ENCODE measurements around the gene ZFP36. TPM values are rescaled to one million over a fixed set of nuclear protein-coding genes. Genes with fewer than 3 reads are reported as not detected.

The ZFP36 gene
- total RNA-seq, 3 donors from 2014 or later, result 91.7 to 299 (median 143) TPM

GRCh38 chr19:39380521-39381502, 25.8 kb upstream of the ZFP36 start:
- H3K36me3 ChIP-seq, result peaks cover 42% of the 10 kb centered on the region
- intact Hi-C loops (cut with DNase I; ENCODE audit: low total_unique reads), result no loop called here
- no peak for DNase-seq (ENCODE audit: low spot score in 2 of 2)
- peak overlapping the region; percentile 13 to 64 for H3K27ac ChIP-seq
- no peak overlapping the region for H3K4me3 ChIP-seq
- no peaks in the 10 kb centered on the region for H3K4me1 ChIP-seq
- H3K9me3 ChIP-seq, result no peaks in the 10 kb centered on the region
- H3K27me3 ChIP-seq, result no peaks in the 10 kb centered on the region
- TF ChIP-seq CTCF (IDR thresholded peaks at IDR 0.05) (no peak), POLR2AphosphoS5 (IDR thresholded peaks at IDR 0.05) (no peak), POLR2A (IDR thresholded peaks at IDR 0.05) (no peak)

- H3K4me1 ChIP-seq, result no peaks in the 10 kb centered on the region
- DNase-seq (ENCODE audit: low spot score in 2 of 2), result no peak
- intact Hi-C loops (cut with DNase I; ENCODE audit: low total_unique reads), result no loop called here
- TF ChIP-seq CTCF (IDR thresholded peaks at IDR 0.05) (no peak), POLR2A (IDR thresholded peaks at IDR 0.05) (no peak), POLR2AphosphoS5 (IDR thresholded peaks at IDR 0.05) (no peak)
- H3K9me3 ChIP-seq, result no peaks in the 10 kb centered on the region
- no peaks in the 10 kb centered on the region for H3K27me3 ChIP-seq
- peaks cover 30% of the 10 kb centered on the region for H3K36me3 ChIP-seq
- H3K27ac ChIP-seq, result peak overlapping the region in 1 of 2 donors; percentile 63
- H3K4me3 ChIP-seq, result no peak overlapping the region
Measured at GRCh38 chr19:39381910-39382611, 24.6 kb upstream of the ZFP36 start.

- Histone ChIP-seq H3K36me3 (peaks cover 20% of the 10 kb centered on the region), H3K4me1 (no peaks in the 10 kb centered on the region), H3K9me3 (no peaks in the 10 kb centered on the region), H3K27me3 (no peaks in the 10 kb centered on the region), H3K27ac (no peak overlapping the region), H3K4me3 (no peak overlapping the region)
- no peak for TF ChIP-seq CTCF (IDR thresholded peaks at IDR 0.05)
- no peak for TF ChIP-seq POLR2A (IDR thresholded peaks at IDR 0.05)
- no peak for TF ChIP-seq POLR2AphosphoS5 (IDR thresholded peaks at IDR 0.05)
- intact Hi-C loops (cut with DNase I; ENCODE audit: low total_unique reads), result no loop called here
- no peak for DNase-seq (ENCODE audit: low spot score in 2 of 2)
Measured at GRCh38 chr19:39382991-39383828, 23.4 kb upstream of the ZFP36 start.

- Histone ChIP-seq H3K27ac (no peak overlapping the region), H3K9me3 (no peaks in the 10 kb centered on the region), H3K4me1 (peaks cover 3 to 5% of the 10 kb centered on the region in 2 donors), H3K36me3 (peaks cover 13% of the 10 kb centered on the region), H3K27me3 (no peaks in the 10 kb centered on the region), H3K4me3 (no peak overlapping the region)
- no peak for DNase-seq (ENCODE audit: low spot score in 2 of 2)
- TF ChIP-seq CTCF (IDR thresholded peaks at IDR 0.05), result no peak
- no peak for TF ChIP-seq POLR2AphosphoS5 (IDR thresholded peaks at IDR 0.05)
- TF ChIP-seq POLR2A (IDR thresholded peaks at IDR 0.05), result no peak
- intact Hi-C loops (cut with DNase I; ENCODE audit: low total_unique reads), result no loop called here
Measured at GRCh38 chr19:39384839-39385568, 21.6 kb upstream of the ZFP36 start.
